Caco-2 (cell line): ENCODE results near the gene METTL26. TPM values are rescaled to one million over a fixed set of nuclear protein-coding genes. Genes with fewer than 3 reads are reported as not detected.

Experiments used
- BruUV-seq: library from RNA; stranded (reverse); fragments of 400-500 nt; replicated peaks from 2 replicates; lab custom pipeline; 2021; lab: Mats Ljungman, UMichigan
- CTCF ChIA-PET: fragments of 300-600 bp; sonication (Branson Sonifier 250); formaldehyde crosslinking; loops from one replicate; lab custom pipeline; 2022; ENCODE audit warnings: antibody characterized with exemption; lab: Charles Lee
- POLR2A ChIA-PET: fragments of 300-600 bp; sonication (Branson Sonifier 250); formaldehyde crosslinking; loops from one replicate; lab custom pipeline; 2022; ENCODE audit warnings: antibody characterized with exemption; lab: Charles Lee
- DNase-seq, 2 experiments: peaks; one replicate each; pipeline versions ENCODE4 v3.0.0 to v3.0.0-alpha.2; 2020 to 2022
- H3K27me3 ChIP-seq: replicated peaks from 2 replicates; pipeline ENCODE4 v1.6.0; 2011; ENCODE audit warnings: low read length; ENCODE audit not compliant: control insufficient read depth, insufficient read depth
- H3K36me3 ChIP-seq: 2 replicates; pipeline ENCODE4 v1.5.1; 2011; ENCODE audit warnings: low read length; ENCODE audit not compliant: control insufficient read depth, insufficient read depth
- H3K4me1 ChIP-seq: fragments of 250-450 bp; sonication (Bioruptor Pico); 2 replicates; pipeline ENCODE4 v1.5.1; 2020; ENCODE audit warnings: mild to moderate bottlenecking
- H3K4me3 ChIP-seq: 2 replicates; pipeline ENCODE4 v1.5.1; 2011; ENCODE audit warnings: low read depth, mild to moderate bottlenecking, control low read depth, low read length
- H3K9me3 ChIP-seq: fragments of 250-450 bp; sonication (Bioruptor Pico); 2 replicates; pipeline ENCODE4 v1.5.1; 2020; ENCODE audit warnings: mild to moderate bottlenecking, moderate library complexity
- H3K27ac Mint-ChIP-seq: one replicate; pipeline ENCODE4 v1.8.0; 2022; ENCODE audit warnings: mixed read lengths; ENCODE audit not compliant: unreplicated experiment
- H3K27me3 Mint-ChIP-seq: one replicate; pipeline ENCODE4 v1.8.0; 2022; ENCODE audit warnings: mixed read lengths; ENCODE audit not compliant: insufficient read depth, unreplicated experiment
- H3K36me3 Mint-ChIP-seq: one replicate; pipeline ENCODE4 v1.8.0; 2022; ENCODE audit warnings: mild to moderate bottlenecking, mixed read lengths; ENCODE audit not compliant: insufficient read depth, unreplicated experiment
- H3K4me1 Mint-ChIP-seq: one replicate; pipeline ENCODE4 v1.8.0; 2022; ENCODE audit warnings: low read depth, mixed read lengths; ENCODE audit not compliant: unreplicated experiment
- H3K4me3 Mint-ChIP-seq: one replicate; pipeline ENCODE4 v1.8.0; 2022; ENCODE audit warnings: mild to moderate bottlenecking, moderate library complexity, mixed read lengths; ENCODE audit not compliant: unreplicated experiment
- H3K9me3 Mint-ChIP-seq: one replicate; pipeline ENCODE4 v1.8.0; 2022; ENCODE audit warnings: mixed read lengths; ENCODE audit not compliant: unreplicated experiment
- CTCF ChIP-seq, 2 experiments: fragments of 200-600 bp in 1 of 2; IDR thresholded peaks; 1 replicate in 1 of 2; 2 replicates in 1 of 2; pipeline versions ENCODE4 v1.5.1 to v1.8.0; 2011 to 2022; ENCODE audit warnings: antibody characterized with exemption in 1 of 2, control low read depth in 1 of 2, inconsistent platforms in 1 of 2, low read depth in 1 of 2, low read length in 1 of 2, mild to moderate bottlenecking in 1 of 2, moderate library complexity in 1 of 2; ENCODE audit not compliant: insufficient read depth in 1 of 2, severe bottlenecking in 1 of 2, unreplicated experiment in 1 of 2
- intact Hi-C: fragments of 100-400 bp; cut with micrococcal nuclease; formaldehyde crosslinking; loops from one replicate; pipeline ENCODE4 v1.10.0; 2022; ENCODE audit not compliant: unreplicated experiment
- total RNA-seq: library from RNA; stranded (reverse); gene quantifications from 2 replicates; pipeline ENCODE4 v1.2.3, GENCODE V29; 2022

The METTL26 gene
- total RNA-seq, 1 experiment from 2014 or later: 67.4 TPM

GRCh38 chr16:596736-597060 lies 39.4 kb downstream of the METTL26 start:
- no TSS peak for BruUV-seq
- Mint-ChIP-seq H3K27me3 (no peaks in the 10 kb centered on the region), H3K36me3 (peaks cover 22% of the 10 kb centered on the region)

GRCh38 chr16:595942-596735 lies 40.0 kb downstream of the METTL26 start:
- BruUV-seq: no TSS peak
- Mint-ChIP-seq H3K36me3 (peaks cover 22% of the 10 kb centered on the region), H3K4me1 (peaks cover 17% of the 10 kb centered on the region), H3K27me3 (no peaks in the 10 kb centered on the region), H3K4me3 (no peak overlapping the region), H3K27ac (peak overlapping the region; percentile 38), H3K9me3 (no peaks in the 10 kb centered on the region)
- peaks cover 29% of the 10 kb centered on the region for H3K4me1 ChIP-seq
- peak in 1 of 2 experiments; percentile 30 for DNase-seq
- intact Hi-C loops: no loop called here
- ChIA-PET CTCF (no interaction called here), POLR2A (no interaction called here)
- TF ChIP-seq CTCF (IDR thresholded peaks at IDR 0.05; ENCODE audit: insufficient read depth in 1 of 2, low read depth in 1 of 2, low read length in 1 of 2, severe bottlenecking in 1 of 2, unreplicated experiment in 1 of 2): no peak
- H3K4me3 ChIP-seq: no peak overlapping the region
- H3K27me3 ChIP-seq: no peaks in the 10 kb centered on the region
- peaks cover 2% of the 10 kb centered on the region for H3K36me3 ChIP-seq
- no peaks in the 10 kb centered on the region for H3K9me3 ChIP-seq

More at GRCh38 chr16:596736-597060, 39.4 kb downstream of the METTL26 start:
- Histone ChIP-seq H3K36me3 (peaks cover 2% of the 10 kb centered on the region), H3K27me3 (no peaks in the 10 kb centered on the region), H3K4me1 (peaks cover 27% of the 10 kb centered on the region), H3K4me3 (no peak overlapping the region), H3K9me3 (no peaks in the 10 kb centered on the region)
- no peak for TF ChIP-seq CTCF (IDR thresholded peaks at IDR 0.05; ENCODE audit: insufficient read depth in 1 of 2, low read depth in 1 of 2, low read length in 1 of 2, severe bottlenecking in 1 of 2, unreplicated experiment in 1 of 2)
- ChIA-PET POLR2A (no interaction called here), CTCF (no interaction called here)
- Mint-ChIP-seq H3K27ac (peak overlapping the region; percentile 38), H3K4me1 (peaks cover 13% of the 10 kb centered on the region), H3K4me3 (no peak overlapping the region), H3K9me3 (no peaks in the 10 kb centered on the region)
- no peak for DNase-seq
- intact Hi-C loops: no loop called here

GRCh38 chr16:595094-595528 lies 41.0 kb downstream of the METTL26 start:
- H3K36me3 ChIP-seq: peaks cover 2% of the 10 kb centered on the region
- H3K4me3 ChIP-seq: no peak overlapping the region
- peaks cover 22% of the 10 kb centered on the region for H3K36me3 Mint-ChIP-seq
- peak in 1 of 2 experiments; percentile 28 for DNase-seq
- peaks cover 25% of the 10 kb centered on the region for H3K4me1 Mint-ChIP-seq
- POLR2A ChIA-PET: no interaction called here
- H3K4me1 ChIP-seq: peaks cover 29% of the 10 kb centered on the region
- intact Hi-C loops: no loop called here
- H3K27me3 Mint-ChIP-seq: no peaks in the 10 kb centered on the region
- TF ChIP-seq CTCF (IDR thresholded peaks at IDR 0.05; ENCODE audit: insufficient read depth in 1 of 2, low read depth in 1 of 2, low read length in 1 of 2, severe bottlenecking in 1 of 2, unreplicated experiment in 1 of 2): no peak
- H3K9me3 ChIP-seq: no peaks in the 10 kb centered on the region
- no peak overlapping the region for H3K4me3 Mint-ChIP-seq
- H3K27ac Mint-ChIP-seq: no peak overlapping the region
- H3K27me3 ChIP-seq: no peaks in the 10 kb centered on the region
- no TSS peak for BruUV-seq
- CTCF ChIA-PET: no interaction called here
- no peaks in the 10 kb centered on the region for H3K9me3 Mint-ChIP-seq
